SK-N-SH treated with all-trans-retinoic acid at 6 μM for 48 hours (cell line): ENCODE data around the gene PCDHGA10.

Source experiments
- ARNTL ChIP-seq: fragments of 450-650 bp; formaldehyde crosslinking; IDR thresholded peaks from 2 replicates; pipeline ENCODE4 v1.5.0; 2020; ENCODE audit warnings: low read depth, mild to moderate bottlenecking, moderate library complexity, borderline replicate concordance
- CREB5 ChIP-seq: fragments of 250-450 bp; sonication (Bioruptor Pico); IDR thresholded peaks from 2 replicates; pipeline ENCODE4 v1.5.1; 2020; ENCODE audit warnings: low read depth, mild to moderate bottlenecking, moderate library complexity
- ISL1 ChIP-seq: fragments of 250-450 bp; sonication (Bioruptor Pico); IDR thresholded peaks from 2 replicates; pipeline ENCODE4 v2.1.2; 2022; ENCODE audit warnings: mild to moderate bottlenecking, moderate library complexity
- PATZ1 ChIP-seq: fragments of 250-450 bp; sonication (Bioruptor Pico); IDR thresholded peaks from 2 replicates; pipeline ENCODE4 v1.8.0; 2020; ENCODE audit warnings: mild to moderate bottlenecking, moderate library complexity, borderline replicate concordance
- RARB ChIP-seq: fragments of 250-450 bp; sonication (Bioruptor Pico); IDR thresholded peaks from 2 replicates; pipeline ENCODE4 v1.8.0; 2021; ENCODE audit warnings: mild to moderate bottlenecking, moderate library complexity
- TCF4 ChIP-seq: fragments of 250-450 bp; sonication (Bioruptor Pico); IDR thresholded peaks from 2 replicates; pipeline ENCODE4 v1.8.0; 2021; ENCODE audit warnings: mild to moderate bottlenecking, moderate library complexity, borderline replicate concordance
- TOX ChIP-seq: fragments of 250-450 bp; sonication (Bioruptor Pico); IDR thresholded peaks from 2 replicates; pipeline ENCODE4 v1.8.0; 2021; ENCODE audit warnings: mild to moderate bottlenecking, moderate library complexity, borderline replicate concordance
- TSHZ2 ChIP-seq: fragments of 250-450 bp; sonication (Bioruptor Pico); IDR thresholded peaks from 2 replicates; pipeline ENCODE4 v1.5.0; 2020; ENCODE audit warnings: mild to moderate bottlenecking, moderate library complexity
- ZFP3 ChIP-seq: fragments of 250-450 bp; sonication (Bioruptor Pico); IDR thresholded peaks from 2 replicates; pipeline ENCODE4 v1.5.0; 2020; ENCODE audit warnings: mild to moderate bottlenecking, moderate library complexity
- ZNF8 ChIP-seq: fragments of 450-650 bp; formaldehyde crosslinking; IDR thresholded peaks from 2 replicates; pipeline ENCODE4 v1.5.0; 2020; ENCODE audit warnings: mild to moderate bottlenecking, moderate library complexity

- TF ChIP-seq ZFP3, result no peak
- no peak for TF ChIP-seq PATZ1 (CRISPR knock-in tag)
- TF ChIP-seq TCF4 (CRISPR knock-in tag), result no peak
- no peak for TF ChIP-seq CREB5 (CRISPR knock-in tag)
- TF ChIP-seq ARNTL, result no peak
- no peak for TF ChIP-seq ISL1 (CRISPR knock-in tag)
- TF ChIP-seq TOX (CRISPR knock-in tag), result no peak
- TF ChIP-seq ZNF8 (CRISPR knock-in tag), result no peak
- no peak for TF ChIP-seq TSHZ2 (CRISPR knock-in tag)
- TF ChIP-seq RARB (CRISPR knock-in tag), result no peak
Measured at GRCh38 chr5:141393267-141393666, 19.5 kb upstream of the PCDHGA10 start.
